HG02943 (cell line): ENCODE measurements around the gene PPM1L.
"Not testable (repeated sequence)": the region's sequence is repeated elsewhere in the genome, so short reads cannot be mapped to it uniquely, and the experiment has no call there.

ENCODE experiments used
- ATAC-seq: cut with Tn5 transposase; IDR thresholded peaks from one replicate; pipeline ENCODE4 v1.9.1; 2021; ENCODE audit warnings: mild to moderate bottlenecking, low read depth, moderate library complexity; ENCODE audit not compliant: unreplicated experiment

PPM1L gene

DNA sequence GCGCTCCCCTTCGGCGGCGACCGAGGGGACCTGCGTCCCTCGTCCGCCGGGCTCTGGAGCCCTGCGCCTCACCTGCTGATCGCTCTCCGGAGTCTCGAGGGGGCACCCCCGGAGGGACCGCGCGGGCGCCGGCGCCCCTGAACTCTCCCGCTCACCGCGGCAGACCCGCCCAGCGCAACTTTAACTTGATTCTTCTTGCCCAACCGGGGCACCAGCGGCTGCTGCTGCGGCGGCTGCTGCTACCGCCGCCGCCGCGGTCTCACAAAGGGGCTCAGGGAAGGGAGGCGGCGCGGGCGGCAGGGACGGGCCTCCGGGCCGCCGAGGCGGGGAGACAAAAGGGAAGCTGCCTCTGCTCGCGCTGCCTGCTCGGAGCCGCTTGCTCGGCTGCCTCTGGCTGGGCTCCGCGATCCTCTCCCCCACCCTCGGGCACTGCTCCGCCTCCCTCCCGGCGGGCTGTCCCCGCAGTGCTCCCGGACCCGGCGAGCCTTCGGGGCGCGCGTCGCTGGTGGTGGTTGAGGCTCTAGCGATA, at the start of gene PPM1L:
Gene PPM1L (plus strand): TSS at position 456 of the 529 bp plus-strand sequence.
- ATAC-seq, result peak; percentile 44

DNA sequence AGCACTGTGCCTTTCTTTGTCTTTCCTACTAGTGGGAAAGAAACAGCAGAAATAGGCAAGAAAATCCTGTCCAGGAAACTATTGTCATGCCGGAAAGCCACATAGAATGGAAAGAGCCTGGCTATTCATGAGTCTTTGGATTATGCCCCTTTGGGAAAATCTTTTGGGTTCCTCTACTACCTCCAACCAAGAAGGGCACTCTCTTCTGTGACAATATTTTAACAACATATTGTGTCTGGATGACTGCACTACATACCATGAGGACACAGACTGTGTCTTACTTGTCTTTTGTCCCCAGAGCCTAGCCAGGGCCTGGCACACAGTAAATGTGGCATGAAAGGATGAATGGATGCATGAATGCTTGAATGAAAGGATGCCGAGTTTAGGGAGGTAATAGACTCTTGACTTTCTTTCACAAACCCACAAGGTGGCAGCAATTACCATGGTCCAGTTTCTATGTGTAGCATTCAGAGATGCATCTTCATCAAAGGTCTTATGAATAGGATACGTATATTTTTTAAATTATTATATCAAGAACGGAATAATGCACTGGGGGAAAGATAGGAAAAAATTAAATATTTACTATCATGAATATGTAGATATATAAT, 48.7 kb upstream of the PPM1L start:
- ATAC-seq, result no peak

DNA sequence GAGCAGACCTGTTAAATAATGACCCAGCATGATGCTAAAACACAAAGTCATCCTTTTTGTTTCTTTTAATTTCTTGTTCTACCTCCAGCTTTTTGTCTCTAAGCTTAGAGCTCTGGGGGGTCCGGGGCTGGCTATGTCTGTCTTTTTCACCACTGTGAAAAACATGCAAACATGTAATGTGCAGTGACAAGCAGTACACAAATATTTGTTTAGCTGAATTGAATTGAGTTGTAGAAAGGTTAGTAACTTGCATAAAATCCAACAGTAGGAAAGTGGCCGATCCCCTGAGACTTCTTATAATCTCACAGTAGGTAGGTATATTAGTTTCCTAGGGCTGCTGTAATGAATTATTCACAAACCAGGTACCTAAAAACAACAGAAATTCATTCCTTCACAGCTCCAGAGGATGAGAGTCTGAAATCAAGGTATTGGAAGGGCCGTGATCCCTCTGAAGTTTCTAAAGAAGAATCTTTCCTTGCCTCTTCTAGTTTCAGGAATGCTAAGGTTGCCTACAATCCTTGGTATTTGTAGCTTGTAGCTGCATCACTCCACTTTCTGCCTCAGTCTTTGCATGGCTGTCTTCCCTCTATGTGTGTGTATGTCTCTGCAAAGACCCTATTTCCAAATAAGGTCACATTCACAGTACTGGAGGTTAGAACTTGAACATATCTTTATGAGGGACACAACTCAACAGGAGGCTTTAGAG, 46.4 kb upstream of the PPM1L start:
- ATAC-seq, result no peak

DNA sequence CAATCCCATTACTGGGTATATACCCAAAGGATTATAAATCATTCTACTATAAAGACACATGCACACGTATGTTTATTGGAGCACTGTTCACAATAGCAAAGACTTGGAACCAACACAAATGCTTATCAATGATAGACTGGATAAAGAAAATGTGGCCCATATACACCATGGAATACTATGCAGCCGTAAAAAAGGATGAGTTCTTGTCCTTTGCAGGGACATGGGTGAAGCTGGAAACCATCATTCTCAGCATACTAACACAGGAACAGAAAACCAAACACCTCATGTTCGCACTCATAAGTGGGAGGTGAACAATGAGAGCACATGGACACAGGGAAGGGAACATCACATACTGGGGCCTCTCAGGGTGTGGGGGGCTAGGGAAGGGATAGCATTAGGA, 42.9 kb upstream of the PPM1L start:
- not testable (repeated sequence) for ATAC-seq

DNA sequence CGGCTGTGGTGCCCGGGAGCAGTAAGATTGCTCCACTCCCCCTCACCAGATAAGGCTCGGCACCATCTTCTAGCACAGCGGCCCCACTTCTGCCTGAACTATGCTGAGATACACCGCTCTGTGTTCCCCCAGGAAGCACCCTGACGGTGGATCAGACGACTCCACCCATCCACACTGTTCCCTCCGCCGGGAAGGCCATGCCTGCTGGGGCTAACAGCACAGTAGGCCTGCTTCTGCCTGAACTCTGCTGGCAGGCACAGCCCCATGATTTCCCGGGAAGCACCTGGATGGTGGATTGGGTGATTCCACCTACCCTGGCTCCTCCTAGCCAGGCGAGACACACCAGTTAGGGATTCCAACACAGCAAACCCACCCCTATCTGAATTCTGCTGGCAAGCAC, 36.3 kb upstream of the PPM1L start:
- ATAC-seq, result no peak

DNA sequence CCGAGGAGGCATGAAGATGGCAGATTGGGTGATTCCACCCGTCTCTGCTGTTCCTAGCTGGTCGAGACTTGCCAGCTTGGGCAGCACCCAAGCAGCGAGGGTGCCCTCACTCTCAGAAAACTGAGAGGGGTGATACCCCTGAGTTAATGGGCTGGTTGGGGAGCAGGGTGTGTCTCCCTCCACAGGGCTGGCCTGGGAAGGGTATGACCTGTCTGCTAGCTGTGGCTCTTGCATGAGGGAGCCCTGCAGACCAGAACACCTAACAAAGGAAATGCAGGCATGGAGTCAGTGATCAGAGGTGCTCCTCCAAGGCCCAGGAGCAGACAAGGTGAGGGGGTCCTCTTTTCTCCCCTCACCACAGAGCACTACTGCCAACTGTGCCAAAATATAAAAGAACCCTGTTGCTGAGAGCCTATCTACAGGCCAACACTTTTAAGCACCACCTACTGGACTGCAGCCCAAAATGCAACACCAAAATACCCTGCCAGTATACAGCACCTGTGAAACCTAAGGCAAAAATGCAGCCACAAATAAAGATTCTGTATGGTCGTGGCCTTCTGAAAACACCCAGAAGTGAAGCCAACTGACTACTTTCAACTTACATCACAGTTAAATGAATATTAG, 35.8 kb upstream of the PPM1L start:
- no peak for ATAC-seq

DNA sequence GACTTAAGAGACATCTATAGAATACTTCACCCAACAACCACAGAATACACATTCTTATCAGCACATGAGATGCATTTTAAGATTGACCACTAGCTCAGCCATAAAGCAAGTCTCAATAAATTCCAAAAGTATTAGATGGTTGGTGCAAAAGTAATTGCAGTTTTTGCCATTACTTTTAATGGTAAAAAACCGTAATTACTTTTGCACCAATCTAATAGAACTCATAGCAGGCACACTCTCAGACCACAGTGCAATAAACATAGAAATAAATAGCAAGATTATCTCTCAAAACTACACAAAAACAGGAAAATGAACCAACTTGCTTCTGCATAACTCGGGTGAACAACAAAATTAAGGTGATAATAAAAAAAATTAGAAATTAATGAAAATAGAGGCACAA, 33.7 kb upstream of the PPM1L start:
- no peak for ATAC-seq

DNA sequence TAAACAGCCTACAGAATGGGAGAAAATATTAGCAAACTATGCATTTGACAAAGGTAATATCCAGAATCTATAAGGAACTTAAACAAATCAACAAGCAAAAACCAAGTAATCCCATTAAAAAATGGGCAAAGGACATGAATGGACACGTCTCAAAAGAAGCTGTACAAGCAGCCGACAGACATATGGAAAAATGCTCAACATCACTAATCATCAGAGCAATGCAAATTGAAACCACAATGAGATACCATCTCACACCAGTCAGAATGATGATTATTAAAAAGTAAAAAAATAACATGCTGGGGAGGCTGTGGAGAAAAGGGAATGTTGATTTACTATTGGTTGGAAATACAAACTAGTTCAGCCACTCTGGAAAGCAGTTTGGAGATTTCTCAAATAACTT, 30.7 kb upstream of the PPM1L start:
- ATAC-seq, result no peak

DNA sequence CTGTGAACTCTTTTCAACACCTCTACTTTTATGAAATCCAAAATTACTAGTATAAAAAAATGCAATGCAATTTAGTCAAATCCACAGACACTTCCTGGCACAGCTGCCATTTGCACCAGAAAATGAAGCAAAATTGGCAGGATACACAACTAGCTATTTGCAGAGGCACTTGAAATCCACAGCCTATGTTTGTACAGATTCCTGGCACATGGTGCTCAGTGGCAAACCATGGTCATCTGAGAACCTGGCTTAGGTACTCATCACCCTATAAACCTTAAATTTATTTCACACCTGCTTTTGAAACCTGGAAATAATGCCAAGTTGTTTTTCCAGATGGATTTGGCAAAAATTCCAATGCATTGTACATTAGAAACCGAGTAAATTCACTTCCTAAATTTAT, 20.2 kb upstream of the PPM1L start:
- no peak for ATAC-seq

DNA sequence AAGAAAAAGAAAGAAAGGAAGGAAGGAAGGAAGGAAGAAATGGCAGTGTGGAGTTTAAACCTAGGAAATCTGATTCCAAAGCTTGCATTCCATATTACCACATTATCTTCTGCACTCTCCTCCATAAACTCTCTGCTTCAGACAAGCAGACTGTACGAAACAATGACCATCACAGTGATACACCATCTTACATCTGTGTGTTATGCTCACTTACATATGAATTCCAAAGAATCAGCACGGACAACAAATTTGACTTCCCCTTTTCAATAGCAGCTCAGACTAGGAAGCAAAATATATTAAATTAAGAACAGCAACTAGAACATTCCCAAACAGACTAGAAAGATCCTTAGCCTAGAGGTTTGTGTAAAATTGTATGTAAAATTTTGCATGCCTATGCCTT, 18.0 kb upstream of the PPM1L start:
- ATAC-seq, result no peak

DNA sequence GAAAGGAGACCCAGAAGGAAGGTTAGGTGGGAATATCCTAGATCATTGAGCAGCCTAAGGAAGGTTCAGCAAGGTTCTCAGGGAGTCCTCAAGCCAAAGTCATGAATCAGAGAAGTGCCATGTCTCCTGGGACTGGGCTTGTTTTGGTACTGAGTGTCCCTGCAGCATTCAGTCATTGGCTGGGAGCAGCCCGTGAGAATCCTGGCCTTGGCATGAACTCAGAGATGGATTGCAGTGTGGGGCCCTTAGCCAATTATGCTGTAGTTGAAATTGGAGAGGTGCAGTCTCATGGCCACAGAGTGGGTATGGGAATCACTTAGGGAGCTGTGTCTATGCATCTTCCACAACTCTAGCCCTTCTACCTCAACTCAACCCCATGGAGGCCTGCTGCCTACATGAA, 17.0 kb upstream of the PPM1L start:
- no peak for ATAC-seq

DNA sequence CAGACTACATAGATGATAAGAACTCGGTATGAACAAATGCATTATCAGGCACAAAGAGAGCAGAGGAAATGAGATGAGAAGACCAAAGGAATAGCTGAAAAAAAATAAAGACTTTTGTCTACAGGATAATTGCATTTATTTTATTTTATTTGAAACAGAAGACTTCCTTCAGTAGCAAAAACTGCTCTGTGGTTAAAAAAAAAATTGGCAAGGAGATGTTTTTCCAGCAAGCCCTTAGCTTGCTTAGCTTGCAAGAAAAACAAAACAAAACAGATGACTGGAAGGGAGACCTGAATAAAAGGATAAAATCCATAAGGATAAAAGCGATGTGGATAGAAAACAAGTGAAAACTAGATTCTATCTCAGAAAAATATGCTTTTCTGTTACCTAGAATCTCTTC, 9.1 kb upstream of the PPM1L start:
- no peak for ATAC-seq

DNA sequence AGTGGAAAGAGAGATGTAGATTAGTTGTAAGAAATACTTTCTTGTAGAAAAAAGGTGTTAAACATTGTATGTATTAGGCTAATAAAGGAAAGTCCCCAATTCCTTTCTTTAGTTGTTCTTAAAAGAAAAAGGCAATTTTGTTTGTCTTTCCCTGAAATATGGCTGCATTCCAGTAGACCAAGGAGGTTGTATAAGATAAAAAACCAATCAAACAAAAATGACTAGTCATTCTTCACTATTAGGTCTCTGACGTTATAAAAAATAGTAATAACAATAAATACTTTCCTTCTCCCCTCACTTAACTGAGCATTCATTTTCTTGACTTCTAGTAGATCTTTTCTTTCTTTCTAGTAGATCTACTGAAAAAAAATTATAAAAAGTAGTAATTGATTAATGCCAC, 8.6 kb upstream of the PPM1L start:
- no peak for ATAC-seq

DNA sequence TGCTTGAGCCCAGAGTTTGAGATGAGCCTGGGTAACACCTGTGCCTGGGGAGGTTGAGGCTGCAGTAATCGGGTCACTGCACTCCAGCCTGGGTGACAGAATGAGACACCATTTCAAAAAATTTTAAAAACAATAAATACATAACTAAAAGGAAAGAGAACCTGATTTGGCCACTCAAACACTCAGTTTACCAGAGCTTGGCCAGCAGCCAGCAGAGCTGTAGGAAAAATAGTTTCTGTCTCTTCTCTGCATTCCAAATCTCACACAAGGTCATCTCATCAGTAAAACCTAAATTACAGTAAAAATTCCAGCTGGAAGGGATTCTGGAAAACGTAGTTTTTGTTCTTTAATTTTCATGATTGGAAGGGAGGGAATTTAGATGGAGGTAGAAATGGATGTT, 7.8 kb upstream of the PPM1L start:
- no peak for ATAC-seq

DNA sequence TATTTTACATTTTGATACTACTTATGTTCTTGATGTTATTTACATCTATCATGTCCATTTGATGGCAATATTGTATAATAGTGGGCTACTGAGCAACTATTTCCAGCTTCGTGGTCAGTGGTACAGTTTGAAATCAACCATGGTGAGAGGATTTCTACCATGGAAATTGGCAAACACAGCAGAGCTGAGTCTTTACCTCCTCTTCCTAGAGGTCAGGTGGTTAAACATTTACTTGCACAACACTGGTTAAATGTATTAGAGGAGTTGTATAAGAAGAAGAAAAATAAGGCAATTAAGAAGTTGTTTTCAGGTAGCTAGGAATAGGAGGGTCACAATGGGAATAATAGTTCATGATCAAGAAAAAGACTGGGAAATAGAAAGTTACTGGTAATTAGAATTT, 7.2 kb upstream of the PPM1L start:
- no peak for ATAC-seq

DNA sequence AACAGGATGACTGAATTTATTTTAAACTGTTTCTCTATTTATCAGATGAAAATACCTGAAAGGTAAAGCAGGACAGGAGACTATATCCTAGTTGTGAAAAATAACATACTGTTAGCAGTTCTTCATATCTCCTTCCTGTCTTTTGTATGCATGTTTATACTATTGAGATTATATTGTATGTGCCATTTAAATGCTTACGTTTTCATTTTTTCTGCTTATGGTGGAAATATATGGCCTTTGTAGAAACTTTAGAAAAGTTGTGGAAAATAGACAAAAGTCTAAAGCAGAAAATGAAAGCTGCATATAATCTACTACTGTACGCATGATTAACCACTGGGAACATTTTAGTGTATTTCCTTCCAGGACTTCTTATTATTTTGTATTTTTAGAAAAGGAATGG, 2.1 kb upstream of the PPM1L start:
- no peak for ATAC-seq

DNA sequence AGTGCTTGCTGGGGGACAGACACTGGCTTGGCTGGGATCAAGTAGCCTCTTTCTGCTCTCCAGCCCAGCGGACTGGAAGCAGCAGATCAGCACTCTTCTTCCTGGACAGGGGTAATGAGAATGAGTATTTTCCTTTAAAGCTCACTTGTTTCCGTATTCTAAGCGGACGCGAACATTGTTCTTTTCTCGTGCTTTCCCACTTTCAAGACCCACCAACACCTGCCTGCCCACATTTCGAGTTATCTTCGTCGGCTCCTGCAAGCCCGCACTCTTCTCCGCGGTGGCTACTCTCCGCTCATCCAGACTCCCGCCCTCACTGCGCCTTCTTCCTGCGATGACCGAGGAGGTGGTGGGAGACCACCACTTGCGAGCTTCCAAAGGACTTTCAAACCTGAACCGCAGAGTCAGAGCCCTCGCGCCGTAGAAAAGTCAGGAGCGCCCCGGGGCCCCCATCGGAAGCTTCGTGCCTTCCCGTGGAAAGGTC, 1.6 kb upstream of the PPM1L start:
- no peak for ATAC-seq

DNA sequence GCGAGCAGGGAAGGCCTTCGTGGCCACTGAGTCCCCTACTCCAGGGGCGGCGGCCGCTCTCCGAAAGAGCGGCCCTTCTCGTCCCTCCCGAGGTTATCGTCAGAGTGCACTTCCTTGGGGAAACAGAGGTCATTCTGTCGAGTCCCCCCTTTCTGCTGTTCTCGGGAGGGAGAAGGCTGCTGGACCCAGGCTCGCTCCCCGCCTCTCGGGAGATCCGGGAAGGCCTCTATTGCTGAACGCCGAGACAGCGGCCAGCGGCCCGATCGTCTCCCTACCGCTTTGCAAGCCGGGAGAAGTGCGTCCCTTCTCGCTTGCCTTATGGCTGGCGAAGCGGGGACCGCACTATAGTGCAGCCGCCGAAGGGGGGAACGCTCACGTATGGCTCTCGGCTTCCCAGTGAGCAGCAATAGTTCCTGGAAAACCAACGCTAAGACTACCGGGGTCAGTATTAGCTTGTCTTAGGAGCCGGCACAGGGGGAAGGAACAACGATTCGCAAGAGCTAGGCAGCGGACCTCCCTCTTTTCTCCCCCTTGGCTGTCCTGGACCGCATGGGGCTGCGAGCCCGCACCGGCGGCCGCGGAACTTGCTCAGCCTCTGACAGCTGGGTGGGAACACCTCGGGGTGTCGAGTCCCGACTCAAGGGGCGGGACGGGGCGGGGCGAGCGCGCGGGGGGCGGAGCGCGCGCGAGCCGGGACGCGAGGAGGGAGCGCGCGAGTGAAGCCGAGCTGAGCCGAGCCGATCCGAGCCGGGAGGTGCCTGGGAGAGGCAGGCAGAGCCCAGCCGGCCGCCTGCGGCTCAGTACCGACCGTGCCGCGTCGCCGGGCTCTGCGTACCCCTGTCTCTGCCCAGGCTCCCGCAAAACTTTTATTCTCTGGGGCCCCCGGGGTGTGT, 930 bp upstream of the PPM1L start:
- peak; percentile 88 for ATAC-seq

DNA sequence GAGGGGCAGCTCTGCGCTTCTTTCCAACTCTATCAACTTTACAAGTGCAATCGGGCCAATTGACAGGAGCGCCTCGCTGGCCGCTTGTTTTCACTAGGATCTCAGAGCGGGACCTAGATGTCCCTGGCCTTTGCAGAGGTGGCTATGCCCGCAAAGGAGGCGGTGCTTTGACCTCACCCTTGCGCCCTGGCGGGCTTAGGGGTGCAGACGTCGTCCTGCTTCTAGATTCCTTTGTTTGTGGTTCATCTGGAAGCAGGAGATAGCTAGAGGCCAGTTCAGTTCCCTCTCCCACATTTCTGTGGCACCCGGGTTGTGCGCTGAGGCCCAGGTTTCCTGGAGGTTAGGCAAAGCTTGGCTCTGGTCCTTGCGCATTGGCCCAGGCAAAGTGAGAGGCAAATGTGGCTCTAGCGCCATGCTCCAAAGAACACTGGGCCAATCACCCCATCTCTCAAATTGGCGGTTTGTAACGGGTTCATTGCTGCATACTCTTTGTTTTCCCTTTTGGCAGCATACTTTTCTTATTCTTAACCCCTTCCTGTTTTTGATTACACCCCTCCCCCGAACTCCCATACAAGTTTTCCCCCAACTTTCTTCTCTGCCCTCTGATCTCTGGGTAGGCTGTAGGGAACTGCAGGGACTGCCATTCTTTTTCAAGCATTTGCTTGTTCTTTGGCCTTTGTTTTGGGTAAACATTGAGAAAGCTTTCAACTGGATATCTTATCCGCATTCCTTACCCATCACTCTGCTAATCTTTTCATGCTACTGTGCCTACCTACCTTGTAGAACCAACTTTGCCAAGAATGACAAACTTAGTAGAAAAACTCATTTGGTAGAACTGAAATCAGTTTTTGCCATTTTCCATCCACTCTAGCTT, 1.4 kb downstream of the PPM1L start:
- ATAC-seq, result no peak
